HepG2 (cell line): ENCODE results near the gene IZUMO4. TPM values are rescaled to one million over a fixed set of nuclear protein-coding genes. Genes with fewer than 3 reads are reported as not detected.

Source experiments
- ATAC-seq: fragments of 200-7000 bp; cut with Tn5 transposase; 3 replicates; pipeline ENCODE4 v1.9.1; 2020; ENCODE audit warnings: mild to moderate bottlenecking, moderate library complexity
- BruUV-seq: library from RNA; stranded (reverse); fragments of 400-500 nt; replicated peaks from 2 replicates; lab custom pipeline; 2021; lab: Mats Ljungman, UMichigan
- CTCF ChIA-PET: fragments of 300-600 bp; formaldehyde crosslinking; extraction: SDS; loops from one replicate; lab custom pipeline; 2021; ENCODE audit warnings: low total read pairs, inconsistent platforms, low intra/inter-chr PET ratio; lab: Yijun Ruan, JAX
- POLR2A ChIA-PET: fragments of 350-600 bp; sonication (Branson Sonifier 250); formaldehyde crosslinking; loops from one replicate; lab custom pipeline; 2020; ENCODE audit warnings: antibody characterized with exemption, inconsistent platforms; lab: Yijun Ruan, JAX
- DNase-seq: peaks from one replicate; pipeline ENCODE4 v3.0.0-alpha.2; 2015; ENCODE audit warnings: low spot score
- FAIRE-seq: peaks from 3 replicates; lab custom pipeline; 2011; peaks lifted over from hg19 to GRCh38; lab: Jason Lieb, UNC
- H2AFZ ChIP-seq: one replicate; pipeline ENCODE4 v1.6.1; 2011; ENCODE audit warnings: low read length, inconsistent platforms
- H3K27ac ChIP-seq: fragments of 300-600 bp; 3 replicates; pipeline ENCODE4 v1.8.0; 2011; ENCODE audit warnings: mixed run types, mild to moderate bottlenecking, mixed read lengths, low read length, inconsistent platforms; ENCODE audit not compliant: insufficient read depth; ENCODE audit errors: extremely low read length
- H3K27me3 ChIP-seq, 2 experiments: fragments of 200-600 bp in 1 of 2; 2 replicates in 1 of 2; 3 replicates in 1 of 2; pipeline versions ENCODE4 v1.6.0 to v1.8.0; 2011; ENCODE audit warnings: low read length in 2 of 2, mild to moderate bottlenecking in 2 of 2, moderate library complexity in 2 of 2, inconsistent platforms in 1 of 2; ENCODE audit not compliant: insufficient read depth in 2 of 2, control insufficient read depth in 1 of 2
- H3K36me3 ChIP-seq, 2 experiments: fragments of 200-600 bp in 1 of 2; replicated peaks in 1 of 2; 2 replicates in 1 of 2; 3 replicates in 1 of 2; pipeline versions ENCODE4 v1.5.1 to v1.8.0; 2011; ENCODE audit warnings: low read length in 2 of 2, inconsistent platforms in 1 of 2; ENCODE audit not compliant: insufficient read depth in 2 of 2, control insufficient read depth in 1 of 2
- H3K4me1 ChIP-seq: 2 replicates; pipeline ENCODE4 v1.5.1; 2012; ENCODE audit warnings: low read length, inconsistent platforms; ENCODE audit not compliant: insufficient read depth
- H3K4me2 ChIP-seq: 2 replicates; pipeline ENCODE4 v1.6.0; 2011; ENCODE audit warnings: low read depth, low read length, inconsistent platforms
- H3K4me3 ChIP-seq, 3 experiments: fragments of 200-600 bp in 1 of 3; sonication (generic), shearing (Covaris generic) in 1 of 3; replicated peaks in 1 of 3; 2 replicates each; pipeline ENCODE4 v1.5.1; 2011 to 2016; ENCODE audit warnings: low read length in 3 of 3, inconsistent platforms in 2 of 3, low read depth in 2 of 3, mild to moderate bottlenecking in 2 of 3, control low read depth in 1 of 3, mixed read lengths in 1 of 3; ENCODE audit not compliant: insufficient read depth in 1 of 3
- H3K79me2 ChIP-seq: one replicate; pipeline ENCODE4 v1.6.1; 2011; ENCODE audit warnings: low read length, inconsistent platforms; ENCODE audit not compliant: insufficient read depth
- H3K9ac ChIP-seq: 2 replicates; pipeline ENCODE4 v1.6.0; 2011; ENCODE audit warnings: mild to moderate bottlenecking, low read depth, low read length, inconsistent platforms; ENCODE audit not compliant: insufficient read depth
- H3K9me3 ChIP-seq: 2 replicates; pipeline ENCODE4 v1.5.1; 2012; ENCODE audit warnings: mild to moderate bottlenecking, low read length
- H4K20me1 ChIP-seq: 2 replicates; pipeline ENCODE4 v1.6.0; 2011; ENCODE audit warnings: inconsistent platforms, mild to moderate bottlenecking, low read length, moderate library complexity; ENCODE audit not compliant: insufficient read depth
- AGO2 ChIP-seq: fragments of 200-400 bp; formaldehyde crosslinking; optimal IDR thresholded peaks from 2 replicates; pipeline ENCODE3; 2017; ENCODE audit warnings: mild to moderate bottlenecking, low read depth, low read length, moderate library complexity
- KLF6 ChIP-seq: IDR thresholded peaks from 2 replicates; pipeline ENCODE4 v1.8.0; 2016; ENCODE audit warnings: missing biosample characterization, missing genetic modification reagents
- MIER2 ChIP-seq: IDR thresholded peaks from 2 replicates; pipeline ENCODE4 v1.6.1; 2016; ENCODE audit warnings: missing biosample characterization, missing genetic modification reagents
- ZNF232 ChIP-seq: sonication (generic); formaldehyde crosslinking; IDR thresholded peaks from 2 replicates; pipeline ENCODE4 v1.4.0; 2020; ENCODE audit warnings: missing genetic modification reagents, borderline replicate concordance
- WGBS: methylation state at CpG from one replicate; pipeline ENCODE4 v1.1.6; 2017; ENCODE audit warnings: low lambda C conversion rate; 5-methylcytosine and 5-hydroxymethylcytosine counted together
- in situ Hi-C: cut with HindIII; loops from 2 replicates; pipeline ENCODE4 v1.10.0; 2017; ENCODE audit warnings: low pct_unique_long_range_greater_than_20kb; ENCODE audit not compliant: extremely low pct_ligation_motif_present
- intact Hi-C: fragments of 100-400 bp; cut with micrococcal nuclease; formaldehyde crosslinking; loops from one replicate; pipeline ENCODE4 v1.10.0; 2022; ENCODE audit not compliant: unreplicated experiment
- polyA plus RNA-seq, 8 experiments: library from polyadenylated mRNA; depleted of rRNA in 3 of 8; stranded (reverse) in 7 of 8; unstranded in 1 of 8; fragments of >200 nt; fragmentation: Illumina TruSeq in 4 of 8; extraction: Trizol in 4 of 8; gene quantifications; 2 replicates each; pipeline versions ENCODE4 v1.2.1 to v1.2.3, GENCODE V29; 2011 to 2016; ENCODE audit warnings: low read depth in 4 of 8, missing spikeins in 1 of 8, mixed read lengths in 1 of 8; ENCODE audit not compliant: insufficient read depth in 1 of 8
- total RNA-seq, 5 experiments: library from RNA; depleted of rRNA; stranded (reverse); fragments of >200 nt; fragmentation: Illumina TruSeq; extraction: Trizol; gene quantifications; 2 replicates each; pipeline ENCODE4 v1.2.3, GENCODE V29; 2016; ENCODE audit warnings: low read depth in 1 of 5
- TF ChIP-seq, protein P1 (sequence below), 2 experiments: IDR thresholded peaks; 2 replicates each; pipeline ENCODE4 v1.6.1; 2011 to 2012; ENCODE audit warnings: low read length in 2 of 2, borderline replicate concordance in 1 of 2, low read depth in 1 of 2, mild to moderate bottlenecking in 1 of 2, moderate library complexity in 1 of 2
- TF ChIP-seq, protein P2 (sequence below): IDR thresholded peaks from 2 replicates; pipeline ENCODE4 v1.6.1; 2016; ENCODE audit warnings: missing compliant biosample characterization, missing genetic modification reagents, borderline replicate concordance
- TF ChIP-seq, protein P3 (sequence below): IDR thresholded peaks from 2 replicates; pipeline ENCODE4 v1.6.1; 2016

Gene IZUMO4
- total and polyA plus RNA-seq, 2 of the 13 experiments (the other 11 are each of a cell fraction or from before 2014, with no cell fraction given): 0.77 to 3.9 TPM

GRCh38 chr19:2123682-2124387 lies 27.1 kb downstream of the IZUMO4 start:
- no TSS peak for BruUV-seq
- no peaks in the 10 kb centered on the region for H3K27me3 ChIP-seq
- FAIRE-seq (no peak), ATAC-seq (no peak), DNase-seq (no peak)
- H3K27ac ChIP-seq: no peak overlapping the region
- no peaks in the 10 kb centered on the region for H4K20me1 ChIP-seq
- no peak overlapping the region for H3K4me3 ChIP-seq
- no peaks in the 10 kb centered on the region for H3K79me2 ChIP-seq
- H2AFZ ChIP-seq: no peak overlapping the region
- no peak overlapping the region for H3K9ac ChIP-seq
- POLR2A ChIA-PET: no interaction called here
- TF ChIP-seq KLF6 (CRISPR knock-in tag): no peak
- TF ChIP-seq ZNF232 (CRISPR knock-in tag): no peak
- peak; percentile 84 for TF ChIP-seq AGO2
- peak; percentile 88 for TF ChIP-seq MIER2 (CRISPR knock-in tag)
- TF ChIP-seq, protein P1, sequence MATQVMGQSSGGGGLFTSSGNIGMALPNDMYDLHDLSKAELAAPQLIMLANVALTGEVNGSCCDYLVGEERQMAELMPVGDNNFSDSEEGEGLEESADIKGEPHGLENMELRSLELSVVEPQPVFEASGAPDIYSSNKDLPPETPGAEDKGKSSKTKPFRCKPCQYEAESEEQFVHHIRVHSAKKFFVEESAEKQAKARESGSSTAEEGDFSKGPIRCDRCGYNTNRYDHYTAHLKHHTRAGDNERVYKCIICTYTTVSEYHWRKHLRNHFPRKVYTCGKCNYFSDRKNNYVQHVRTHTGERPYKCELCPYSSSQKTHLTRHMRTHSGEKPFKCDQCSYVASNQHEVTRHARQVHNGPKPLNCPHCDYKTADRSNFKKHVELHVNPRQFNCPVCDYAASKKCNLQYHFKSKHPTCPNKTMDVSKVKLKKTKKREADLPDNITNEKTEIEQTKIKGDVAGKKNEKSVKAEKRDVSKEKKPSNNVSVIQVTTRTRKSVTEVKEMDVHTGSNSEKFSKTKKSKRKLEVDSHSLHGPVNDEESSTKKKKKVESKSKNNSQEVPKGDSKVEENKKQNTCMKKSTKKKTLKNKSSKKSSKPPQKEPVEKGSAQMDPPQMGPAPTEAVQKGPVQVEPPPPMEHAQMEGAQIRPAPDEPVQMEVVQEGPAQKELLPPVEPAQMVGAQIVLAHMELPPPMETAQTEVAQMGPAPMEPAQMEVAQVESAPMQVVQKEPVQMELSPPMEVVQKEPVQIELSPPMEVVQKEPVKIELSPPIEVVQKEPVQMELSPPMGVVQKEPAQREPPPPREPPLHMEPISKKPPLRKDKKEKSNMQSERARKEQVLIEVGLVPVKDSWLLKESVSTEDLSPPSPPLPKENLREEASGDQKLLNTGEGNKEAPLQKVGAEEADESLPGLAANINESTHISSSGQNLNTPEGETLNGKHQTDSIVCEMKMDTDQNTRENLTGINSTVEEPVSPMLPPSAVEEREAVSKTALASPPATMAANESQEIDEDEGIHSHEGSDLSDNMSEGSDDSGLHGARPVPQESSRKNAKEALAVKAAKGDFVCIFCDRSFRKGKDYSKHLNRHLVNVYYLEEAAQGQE (IDR thresholded peaks at IDR 0.05; ENCODE audit: borderline replicate concordance in 1 of 2, low read depth in 1 of 2, low read length in 2 of 2): peak; percentile 91 to 92
- TF ChIP-seq, protein P2, sequence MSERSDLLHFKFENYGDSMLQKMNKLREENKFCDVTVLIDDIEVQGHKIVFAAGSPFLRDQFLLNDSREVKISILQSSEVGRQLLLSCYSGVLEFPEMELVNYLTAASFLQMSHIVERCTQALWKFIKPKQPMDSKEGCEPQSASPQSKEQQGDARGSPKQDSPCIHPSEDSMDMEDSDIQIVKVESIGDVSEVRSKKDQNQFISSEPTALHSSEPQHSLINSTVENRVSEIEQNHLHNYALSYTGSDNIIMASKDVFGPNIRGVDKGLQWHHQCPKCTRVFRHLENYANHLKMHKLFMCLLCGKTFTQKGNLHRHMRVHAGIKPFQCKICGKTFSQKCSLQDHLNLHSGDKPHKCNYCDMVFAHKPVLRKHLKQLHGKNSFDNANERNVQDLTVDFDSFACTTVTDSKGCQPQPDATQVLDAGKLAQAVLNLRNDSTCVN (CRISPR knock-in tag): 0 out of 2 replicates have a peak, but pooled peaks have one; percentile 24
- TF ChIP-seq, protein P3, sequence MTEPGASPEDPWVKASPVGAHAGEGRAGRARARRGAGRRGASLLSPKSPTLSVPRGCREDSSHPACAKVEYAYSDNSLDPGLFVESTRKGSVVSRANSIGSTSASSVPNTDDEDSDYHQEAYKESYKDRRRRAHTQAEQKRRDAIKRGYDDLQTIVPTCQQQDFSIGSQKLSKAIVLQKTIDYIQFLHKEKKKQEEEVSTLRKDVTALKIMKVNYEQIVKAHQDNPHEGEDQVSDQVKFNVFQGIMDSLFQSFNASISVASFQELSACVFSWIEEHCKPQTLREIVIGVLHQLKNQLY (CRISPR knock-in tag): no peak
- in situ Hi-C loops: no loop called here
- peaks cover 27 to 66% of the 10 kb centered on the region in 2 experiments for H3K36me3 ChIP-seq
- H3K4me2 ChIP-seq: no peak overlapping the region
- CTCF ChIA-PET: no interaction called here
- H3K4me1 ChIP-seq: no peaks in the 10 kb centered on the region
- H3K9me3 ChIP-seq: no peaks in the 10 kb centered on the region
- intact Hi-C loops: no loop called here
- WGBS: 95% methylated on average over 12 of the region's 25 CpGs
